ENCODE results near the gene AP1S2.

AP1S2 gene

DNA sequence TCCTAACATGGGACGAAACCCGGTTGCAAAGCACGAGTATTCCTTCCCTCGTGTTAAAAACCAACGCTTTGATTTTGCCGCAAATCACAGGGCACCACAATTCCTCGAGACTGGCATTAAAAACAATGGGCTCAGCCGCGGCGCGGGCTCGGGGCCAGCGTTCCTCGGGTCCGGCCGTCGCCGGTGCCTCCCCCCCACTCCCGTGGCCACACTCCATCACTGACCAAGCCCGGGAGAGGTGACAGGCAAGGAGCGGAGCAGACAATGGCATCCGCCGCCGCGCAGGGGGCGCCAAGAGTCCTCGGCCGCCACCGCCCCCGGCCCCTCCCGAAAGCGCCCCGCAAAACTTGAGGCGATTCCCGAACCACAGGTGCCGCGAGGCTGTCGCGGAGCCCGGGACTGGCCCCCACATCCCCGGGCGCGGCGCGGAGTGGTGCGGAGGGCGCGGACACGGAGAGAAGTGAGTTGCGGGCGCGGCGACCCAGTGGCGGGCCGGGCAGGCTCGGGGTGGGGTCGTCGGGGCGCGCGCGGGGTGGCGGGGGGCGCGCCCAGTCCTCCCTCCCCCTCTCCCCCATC is 445 bp downstream of the AP1S2 start:
- Histone ChIP-seq H3K4me2 (ENCODE audit: low read length) (peak overlapping the region; percentile 13), H2BK5ac (ENCODE audit: low read length) (no peak overlapping the region), H2AK5ac (ENCODE audit: low read length) (no peak overlapping the region), H3K9ac (ENCODE audit: low read length) (peak overlapping the region; percentile 80), H2BK120ac (ENCODE audit: low read depth, low read length) (no peak overlapping the region), H2BK15ac (replicated peaks; ENCODE audit: low read depth) (no peak overlapping the region), H3K18ac (ENCODE audit: low read length) (peak overlapping the region; percentile 97), H3K56ac (ENCODE audit: low read length) (peak overlapping the region; percentile 85), H3K4ac (ENCODE audit: low read depth, low read length) (no peak overlapping the region), H3K4me1 (ENCODE audit: control insufficient read depth, low read depth, low read length) (no peaks in the 10 kb centered on the region), H4K5ac (ENCODE audit: low read length) (no peak overlapping the region), H3K27ac (ENCODE audit: low read depth, low read length) (peak overlapping the region; percentile 81), H3K23ac (ENCODE audit: low read length) (no peak overlapping the region), H3K79me2 (ENCODE audit: control insufficient read depth, insufficient read depth, low read length) (peaks cover 25% of the 10 kb centered on the region), H3K79me1 (ENCODE audit: low read length) (no peaks in the 10 kb centered on the region), H3K36me3 (ENCODE audit: control insufficient read depth, insufficient read depth, low read length) (no peaks in the 10 kb centered on the region), H3K27me3 (ENCODE audit: insufficient read depth, low read length, poor library complexity) (no peaks in the 10 kb centered on the region), H4K8ac (ENCODE audit: low read depth, low read length) (peak overlapping the region; percentile 84), H3K4me3 (ENCODE audit: low read length) (peak overlapping the region; percentile 75)
- DNase-seq = peak; percentile 51
- no CpG with 5 or more reads among the region's 65 CpGs for WGBS (ENCODE audit: extremely low coverage, insufficient coverage, low lambda C conversion rate)

DNA sequence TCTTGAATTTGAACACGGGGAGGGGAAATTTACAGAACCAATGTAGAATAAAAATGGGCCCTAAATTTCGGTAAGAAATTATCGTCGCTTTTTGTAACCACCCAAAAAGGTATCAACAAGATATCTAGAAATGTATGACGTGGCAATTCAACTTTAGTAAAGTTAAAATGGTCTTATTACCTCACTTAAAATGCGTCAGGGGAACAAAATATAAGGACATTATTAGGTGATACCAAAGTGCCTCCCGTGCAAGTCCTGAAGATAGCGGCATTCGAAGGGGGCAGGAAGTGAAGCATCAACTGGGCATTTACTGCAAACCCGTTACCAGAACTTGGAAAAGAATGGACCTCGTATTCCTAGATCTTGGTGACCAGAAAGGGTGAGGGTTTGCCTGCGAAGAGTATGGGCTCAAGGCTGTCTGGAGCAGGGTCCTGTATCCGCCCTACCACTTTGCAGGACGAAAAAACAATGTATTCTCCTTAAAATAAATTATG is 980 bp downstream of the AP1S2 start:
- H2AK5ac ChIP-seq (ENCODE audit: low read length) = no peak overlapping the region
- H3K36me3 ChIP-seq (ENCODE audit: control insufficient read depth, insufficient read depth, low read length) = no peaks in the 10 kb centered on the region
- H4K8ac ChIP-seq (ENCODE audit: low read depth, low read length) = no peak overlapping the region
- no CpG with 5 or more reads among the region's 14 CpGs for WGBS (ENCODE audit: extremely low coverage, insufficient coverage, low lambda C conversion rate)
- H2BK120ac ChIP-seq (ENCODE audit: low read depth, low read length) = no peak overlapping the region
- DNase-seq = no peak
- H3K4me3 ChIP-seq (ENCODE audit: low read length) = peak overlapping the region; percentile 75
- H3K4me2 ChIP-seq (ENCODE audit: low read length) = peak overlapping the region; percentile 13
- H4K5ac ChIP-seq (ENCODE audit: low read length) = no peak overlapping the region
- no peak overlapping the region for H3K4ac ChIP-seq (ENCODE audit: low read depth, low read length)
- H3K27ac ChIP-seq (ENCODE audit: low read depth, low read length) = no peak overlapping the region
- H2BK5ac ChIP-seq (ENCODE audit: low read length) = no peak overlapping the region
- no peaks in the 10 kb centered on the region for H3K27me3 ChIP-seq (ENCODE audit: insufficient read depth, low read length, poor library complexity)
- no peak overlapping the region for H2BK15ac ChIP-seq (replicated peaks; ENCODE audit: low read depth)
- H3K9ac ChIP-seq (ENCODE audit: low read length) = peak overlapping the region; percentile 80
- peak overlapping the region; percentile 85 for H3K56ac ChIP-seq (ENCODE audit: low read length)
- peak overlapping the region; percentile 97 for H3K18ac ChIP-seq (ENCODE audit: low read length)
- no peak overlapping the region for H3K23ac ChIP-seq (ENCODE audit: low read length)
- peaks cover 28% of the 10 kb centered on the region for H3K79me2 ChIP-seq (ENCODE audit: control insufficient read depth, insufficient read depth, low read length)
- no peaks in the 10 kb centered on the region for H3K4me1 ChIP-seq (ENCODE audit: control insufficient read depth, low read depth, low read length)
- no peaks in the 10 kb centered on the region for H3K79me1 ChIP-seq (ENCODE audit: low read length)

GRCh38 chrX:15849555-15849954 is 5.1 kb downstream of the AP1S2 start:
- Histone ChIP-seq H3K36me3 (ENCODE audit: control insufficient read depth, insufficient read depth, low read length) (peaks cover 2% of the 10 kb centered on the region), H3K79me2 (ENCODE audit: control insufficient read depth, insufficient read depth, low read length) (peaks cover 42% of the 10 kb centered on the region), H3K4me1 (ENCODE audit: control insufficient read depth, low read depth, low read length) (no peaks in the 10 kb centered on the region), H3K23ac (ENCODE audit: low read length) (no peak overlapping the region), H3K27ac (ENCODE audit: low read depth, low read length) (no peak overlapping the region), H3K4me3 (ENCODE audit: low read length) (no peak overlapping the region), H4K8ac (ENCODE audit: low read depth, low read length) (no peak overlapping the region), H3K56ac (ENCODE audit: low read length) (no peak overlapping the region), H3K18ac (ENCODE audit: low read length) (no peak overlapping the region), H2AK5ac (ENCODE audit: low read length) (no peak overlapping the region), H2BK15ac (replicated peaks; ENCODE audit: low read depth) (no peak overlapping the region), H4K5ac (ENCODE audit: low read length) (no peak overlapping the region), H3K9ac (ENCODE audit: low read length) (no peak overlapping the region), H3K27me3 (ENCODE audit: insufficient read depth, low read length, poor library complexity) (no peaks in the 10 kb centered on the region), H3K79me1 (ENCODE audit: low read length) (no peaks in the 10 kb centered on the region), H3K4ac (ENCODE audit: low read depth, low read length) (no peak overlapping the region), H3K4me2 (ENCODE audit: low read length) (no peak overlapping the region), H2BK120ac (ENCODE audit: low read depth, low read length) (no peak overlapping the region), H2BK5ac (ENCODE audit: low read length) (no peak overlapping the region)
- DNase-seq = peak; percentile 59
- no CpG with 5 or more reads among the region's 5 CpGs for WGBS (ENCODE audit: extremely low coverage, insufficient coverage, low lambda C conversion rate)

DNA sequence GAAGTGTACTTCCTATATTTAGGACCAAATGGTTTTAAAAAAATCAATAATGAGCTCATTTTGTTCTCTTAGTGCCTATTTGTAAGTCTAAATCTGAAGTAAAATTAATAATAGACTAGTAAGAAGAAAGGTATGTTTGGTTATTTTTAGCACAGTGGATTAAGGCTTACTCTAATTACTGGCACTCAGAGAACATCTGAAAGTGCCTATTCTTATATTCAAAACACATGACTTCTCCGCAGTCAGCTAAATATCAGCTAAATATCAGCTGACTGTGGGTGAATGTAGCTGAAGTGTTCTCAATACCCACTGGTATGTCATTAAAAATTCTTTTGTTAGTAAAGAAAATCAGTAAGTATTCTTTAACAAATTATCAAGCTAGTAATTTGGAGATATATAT is 6.0 kb downstream of the AP1S2 start:
- Histone ChIP-seq H3K56ac (ENCODE audit: low read length) (no peak overlapping the region), H3K4ac (ENCODE audit: low read depth, low read length) (no peak overlapping the region), H2AK5ac (ENCODE audit: low read length) (no peak overlapping the region), H3K9ac (ENCODE audit: low read length) (no peak overlapping the region), H3K27ac (ENCODE audit: low read depth, low read length) (no peak overlapping the region), H3K23ac (ENCODE audit: low read length) (no peak overlapping the region), H2BK120ac (ENCODE audit: low read depth, low read length) (no peak overlapping the region), H3K79me1 (ENCODE audit: low read length) (no peaks in the 10 kb centered on the region), H3K36me3 (ENCODE audit: control insufficient read depth, insufficient read depth, low read length) (peaks cover 2% of the 10 kb centered on the region), H3K4me2 (ENCODE audit: low read length) (no peak overlapping the region), H2BK15ac (replicated peaks; ENCODE audit: low read depth) (no peak overlapping the region), H4K8ac (ENCODE audit: low read depth, low read length) (no peak overlapping the region), H4K5ac (ENCODE audit: low read length) (no peak overlapping the region), H2BK5ac (ENCODE audit: low read length) (no peak overlapping the region), H3K4me3 (ENCODE audit: low read length) (no peak overlapping the region), H3K79me2 (ENCODE audit: control insufficient read depth, insufficient read depth, low read length) (peaks cover 36% of the 10 kb centered on the region), H3K4me1 (ENCODE audit: control insufficient read depth, low read depth, low read length) (no peaks in the 10 kb centered on the region), H3K18ac (ENCODE audit: low read length) (no peak overlapping the region), H3K27me3 (ENCODE audit: insufficient read depth, low read length, poor library complexity) (no peaks in the 10 kb centered on the region)
- no peak for DNase-seq
- WGBS (ENCODE audit: extremely low coverage, insufficient coverage, low lambda C conversion rate) = no CpG with 5 or more reads among the region's 1 CpG

DNA sequence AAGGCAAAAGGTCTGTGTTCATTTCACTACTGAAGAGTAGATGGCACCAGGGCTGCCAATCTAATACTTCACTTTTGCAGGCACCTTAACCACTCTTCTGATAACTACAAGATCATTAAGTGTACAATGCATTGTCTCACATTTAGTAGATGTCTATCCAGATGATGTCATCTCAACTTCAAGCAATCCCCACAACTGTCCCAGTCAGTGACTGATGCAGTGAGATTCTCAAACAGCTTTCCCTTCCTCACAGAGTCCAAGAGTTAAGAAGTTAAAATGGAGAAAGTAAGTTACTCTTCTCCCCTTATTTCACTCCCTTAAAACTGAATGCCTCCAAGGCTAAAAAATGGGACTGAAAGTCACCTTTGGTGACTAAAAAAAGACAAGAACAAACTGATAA is 10.7 kb downstream of the AP1S2 start:
- Histone ChIP-seq H3K4me3 (ENCODE audit: low read length) (no peak overlapping the region), H3K9ac (ENCODE audit: low read length) (no peak overlapping the region), H3K18ac (ENCODE audit: low read length) (no peak overlapping the region), H4K5ac (ENCODE audit: low read length) (no peak overlapping the region), H3K4me2 (ENCODE audit: low read length) (no peak overlapping the region), H3K4ac (ENCODE audit: low read depth, low read length) (no peak overlapping the region), H2AK5ac (ENCODE audit: low read length) (no peak overlapping the region), H2BK120ac (ENCODE audit: low read depth, low read length) (no peak overlapping the region), H2BK15ac (replicated peaks; ENCODE audit: low read depth) (no peak overlapping the region), H4K8ac (ENCODE audit: low read depth, low read length) (no peak overlapping the region), H3K56ac (ENCODE audit: low read length) (no peak overlapping the region), H3K79me2 (ENCODE audit: control insufficient read depth, insufficient read depth, low read length) (peaks cover 17% of the 10 kb centered on the region), H3K27ac (ENCODE audit: low read depth, low read length) (no peak overlapping the region), H3K79me1 (ENCODE audit: low read length) (no peaks in the 10 kb centered on the region), H2BK5ac (ENCODE audit: low read length) (no peak overlapping the region), H3K4me1 (ENCODE audit: control insufficient read depth, low read depth, low read length) (no peaks in the 10 kb centered on the region), H3K23ac (ENCODE audit: low read length) (no peak overlapping the region), H3K36me3 (ENCODE audit: control insufficient read depth, insufficient read depth, low read length) (peaks cover 2% of the 10 kb centered on the region), H3K27me3 (ENCODE audit: insufficient read depth, low read length, poor library complexity) (no peaks in the 10 kb centered on the region)
- no peak for DNase-seq
